GM23248 (cell line): ENCODE results near the gene KIRREL1. TPM values are rescaled to one million over a fixed set of nuclear protein-coding genes. Genes with fewer than 3 reads are reported as not detected.

ENCODE experiments used
- DNase-seq: peaks from one replicate; pipeline ENCODE4 v3.0.0-alpha.2; 2015
- H2AFZ ChIP-seq: fragments of 200-600 bp; sonication (generic); 2 replicates; pipeline ENCODE4 v1.6.1; 2016; ENCODE audit warnings: antibody characterized with exemption
- H3F3A ChIP-seq: fragments of 200-600 bp; sonication (generic); 2 replicates; pipeline ENCODE4 v1.6.1; 2016; ENCODE audit warnings: mild to moderate bottlenecking, antibody characterized with exemption, mixed run types; ENCODE audit not compliant: insufficient read depth
- H3K27ac ChIP-seq: fragments of 200-600 bp; sonication (generic); 2 replicates; pipeline ENCODE4 v1.5.1; 2016; ENCODE audit warnings: mild to moderate bottlenecking
- H3K27me3 ChIP-seq: fragments of 200-600 bp; sonication (generic); replicated peaks from 2 replicates; pipeline ENCODE4 v1.6.1; 2016; ENCODE audit warnings: mild to moderate bottlenecking; ENCODE audit not compliant: insufficient read depth
- H3K36me3 ChIP-seq: fragments of 200-600 bp; sonication (generic); 2 replicates; pipeline ENCODE4 v1.6.1; 2016; ENCODE audit warnings: low read depth, mild to moderate bottlenecking
- H3K4me1 ChIP-seq: fragments of 200-600 bp; sonication (generic); 2 replicates; pipeline ENCODE4 v1.6.1; 2016; ENCODE audit warnings: mild to moderate bottlenecking; ENCODE audit not compliant: insufficient read depth
- H3K4me2 ChIP-seq: fragments of 200-600 bp; sonication (generic); one replicate; pipeline ENCODE4 v1.6.1; 2016; ENCODE audit warnings: mild to moderate bottlenecking; ENCODE audit not compliant: unreplicated experiment
- H3K4me3 ChIP-seq: fragments of 200-600 bp; sonication (generic); 2 replicates; pipeline ENCODE4 v1.5.1; 2016; ENCODE audit warnings: mild to moderate bottlenecking
- H3K79me2 ChIP-seq: fragments of 200-600 bp; sonication (generic); 2 replicates; pipeline ENCODE4 v1.6.1; 2016; ENCODE audit warnings: mild to moderate bottlenecking; ENCODE audit not compliant: insufficient read depth
- H3K9ac ChIP-seq: fragments of 200-600 bp; sonication (generic); 2 replicates; pipeline ENCODE4 v1.6.1; 2016; ENCODE audit warnings: mild to moderate bottlenecking
- H3K9me2 ChIP-seq: fragments of 200-600 bp; sonication (generic); 2 replicates; pipeline ENCODE4 v1.6.1; 2016; ENCODE audit warnings: mixed run types, mild to moderate bottlenecking, moderate library complexity; ENCODE audit not compliant: insufficient read depth
- H3K9me3 ChIP-seq: fragments of 200-600 bp; sonication (generic); one replicate; pipeline ENCODE4 v1.6.1; 2017; ENCODE audit warnings: low read depth
- H4K20me1 ChIP-seq: fragments of 200-600 bp; sonication (generic); 2 replicates; pipeline ENCODE4 v1.6.0; 2016; ENCODE audit not compliant: insufficient read depth
- EZH2 ChIP-seq: fragments of 200-600 bp; sonication (generic); IDR thresholded peaks from 2 replicates; pipeline ENCODE4 v1.6.1; 2018; ENCODE audit warnings: antibody characterized with exemption, mild to moderate bottlenecking; ENCODE audit not compliant: insufficient read depth, poor library complexity, severe bottlenecking
- EZH2phosphoT487 ChIP-seq: fragments of 200-600 bp; sonication (generic); IDR thresholded peaks from 2 replicates; pipeline ENCODE4 v1.6.1; 2018; ENCODE audit warnings: antibody characterized with exemption, moderate library complexity, mild to moderate bottlenecking, low read depth; ENCODE audit not compliant: insufficient read depth
- WGBS, 2 experiments: methylation state at CpG; one replicate each; pipeline ENCODE4 v1.1.6; 2015 to 2017; ENCODE audit warnings: low lambda C conversion rate in 2 of 2, low coverage in 1 of 2; ENCODE audit errors: missing lambda C conversion rate in 2 of 2; 5-methylcytosine and 5-hydroxymethylcytosine counted together
- in situ Hi-C: fragments of 300-500 bp; cut with MboI; formaldehyde crosslinking; loops from 2 replicates; pipeline ENCODE4 v1.15.0; 2020
- polyA plus RNA-seq: library from polyadenylated mRNA; unstranded; fragments of >200 nt; fragmentation: Nextera tagmentation; extraction: Ambion mirVana; gene quantifications from 2 replicates; pipeline ENCODE4 v1.2.1, GENCODE V29; 2016
- total RNA-seq: library from RNA; depleted of rRNA; stranded (reverse); fragments of >200 nt; shearing (Covaris generic); gene quantifications from 2 replicates; pipeline ENCODE4 v1.2.3, GENCODE V29; 2014

The KIRREL1 gene
- total and polyA plus RNA-seq, 2 experiments from 2014 or later = 33.7 to 108 TPM

GRCh38 chr1:157992833-157993146 lies 655 bp upstream of the KIRREL1 start:
- in situ Hi-C loops = no loop called here

DNA sequence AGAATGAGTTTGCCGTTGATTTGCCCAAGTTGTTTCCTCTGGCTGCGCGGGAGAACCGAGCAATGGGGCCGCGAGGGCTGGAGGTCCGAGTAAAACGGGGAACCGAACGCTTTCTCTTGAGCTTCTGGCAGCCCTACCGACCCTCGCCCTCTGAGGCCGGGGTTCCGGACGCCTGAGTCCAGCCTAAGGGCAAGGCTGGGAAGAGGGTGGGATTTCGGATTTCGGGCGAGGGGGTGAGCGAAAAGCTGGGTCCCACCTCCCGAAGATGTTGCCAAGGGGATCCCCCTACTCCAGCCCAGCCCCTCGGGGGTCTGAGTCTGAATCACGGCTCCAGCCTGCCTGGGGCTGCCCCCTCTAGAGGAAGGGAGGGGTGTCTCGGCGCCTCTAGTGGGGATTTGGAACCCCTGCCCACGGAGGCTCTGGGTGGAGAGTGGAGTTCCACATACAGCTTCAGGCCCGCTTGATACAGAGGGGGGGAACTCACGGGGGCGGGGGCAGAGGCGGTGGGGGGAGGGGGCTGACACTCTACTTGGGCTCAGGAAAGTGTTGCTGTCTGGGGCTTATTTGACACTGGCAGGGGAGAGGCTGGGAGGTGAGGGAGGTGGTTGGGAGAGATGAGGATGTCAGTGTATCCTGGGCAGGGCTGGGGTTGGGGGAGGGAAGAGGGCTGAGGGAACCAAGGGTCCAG lies 617 bp downstream of the KIRREL1 start:
- Histone ChIP-seq H3F3A (peaks cover 17% of the 10 kb centered on the region; the same call in 1 of the 2 replicates), H3K9ac (peak overlapping the region; percentile 92), H3K79me2 (peaks cover 61% of the 10 kb centered on the region), H3K27ac (peak overlapping the region; percentile 72), H3K4me2 (peak overlapping the region; percentile 92), H3K27me3 (no peaks in the 10 kb centered on the region), H3K9me2 (no peaks in the 10 kb centered on the region), H4K20me1 (no peaks in the 10 kb centered on the region), H3K36me3 (no peaks in the 10 kb centered on the region), H2AFZ (peak overlapping the region; percentile 81), H3K4me1 (peaks cover 31% of the 10 kb centered on the region), H3K4me3 (peak overlapping the region; percentile 97), H3K9me3 (no peaks in the 10 kb centered on the region)
- DNase-seq = peak; percentile 51
- WGBS, 2 experiments = 0 to 1% methylated on average over 11 to 29 of the region's 29 CpGs
- in situ Hi-C loops = no loop called here
- TF ChIP-seq EZH2 (no peak), EZH2phosphoT487 (no peak)

More at GRCh38 chr1:157992833-157993146, 655 bp upstream of the KIRREL1 start:
- TF ChIP-seq EZH2 (no peak), EZH2phosphoT487 (no peak)
- no peaks in the 10 kb centered on the region for H3K27me3 ChIP-seq
- no peaks in the 10 kb centered on the region for H3K9me2 ChIP-seq
- no peaks in the 10 kb centered on the region for H4K20me1 ChIP-seq
- H3K79me2 ChIP-seq = peaks cover 48% of the 10 kb centered on the region
- H3K4me1 ChIP-seq = peaks cover 31% of the 10 kb centered on the region
- no peak for DNase-seq
- no peaks in the 10 kb centered on the region for H3K9me3 ChIP-seq
- peak overlapping the region; percentile 92 for H3K9ac ChIP-seq
- H3F3A ChIP-seq = peaks cover 17% of the 10 kb centered on the region; the same call in 1 of the 2 replicates
- peak overlapping the region; percentile 71 for H3K4me2 ChIP-seq
- 1 to 6% methylated on average over 7 to 8 of the region's 8 CpGs for WGBS, 2 experiments
- H3K27ac ChIP-seq = peak overlapping the region; percentile 5; the same call in 1 of the 2 replicates
- H3K4me3 ChIP-seq = peak overlapping the region; percentile 97
- H3K36me3 ChIP-seq = no peaks in the 10 kb centered on the region
- H2AFZ ChIP-seq = peak overlapping the region; percentile 81

- H2AFZ ChIP-seq = peak overlapping the region; percentile 13; the same call in 1 of the 2 replicates
- no peak for TF ChIP-seq EZH2
- no peak for TF ChIP-seq EZH2phosphoT487
- in situ Hi-C loops = no loop called here
- H3K9me2 ChIP-seq = no peaks in the 10 kb centered on the region
- H3K27me3 ChIP-seq = no peaks in the 10 kb centered on the region
- H3K4me1 ChIP-seq = peaks cover 35% of the 10 kb centered on the region
- peak overlapping the region; percentile 92 for H3K4me2 ChIP-seq
- no peaks in the 10 kb centered on the region for H3K36me3 ChIP-seq
- peak overlapping the region; percentile 92 for H3K9ac ChIP-seq
- peak; percentile 77 for DNase-seq
- H3K27ac ChIP-seq = peak overlapping the region; percentile 72
- peaks cover 70% of the 10 kb centered on the region for H3K79me2 ChIP-seq
- H4K20me1 ChIP-seq = no peaks in the 10 kb centered on the region
- 2 to 4% methylated on average over 13 of the region's 13 CpGs for WGBS, 2 experiments
- H3F3A ChIP-seq = peaks cover 17% of the 10 kb centered on the region; the same call in 1 of the 2 replicates
- no peaks in the 10 kb centered on the region for H3K9me3 ChIP-seq
- H3K4me3 ChIP-seq = peak overlapping the region; percentile 97
Observed at GRCh38 chr1:157994704-157995582, 1.5 kb downstream of the KIRREL1 start.

DNA sequence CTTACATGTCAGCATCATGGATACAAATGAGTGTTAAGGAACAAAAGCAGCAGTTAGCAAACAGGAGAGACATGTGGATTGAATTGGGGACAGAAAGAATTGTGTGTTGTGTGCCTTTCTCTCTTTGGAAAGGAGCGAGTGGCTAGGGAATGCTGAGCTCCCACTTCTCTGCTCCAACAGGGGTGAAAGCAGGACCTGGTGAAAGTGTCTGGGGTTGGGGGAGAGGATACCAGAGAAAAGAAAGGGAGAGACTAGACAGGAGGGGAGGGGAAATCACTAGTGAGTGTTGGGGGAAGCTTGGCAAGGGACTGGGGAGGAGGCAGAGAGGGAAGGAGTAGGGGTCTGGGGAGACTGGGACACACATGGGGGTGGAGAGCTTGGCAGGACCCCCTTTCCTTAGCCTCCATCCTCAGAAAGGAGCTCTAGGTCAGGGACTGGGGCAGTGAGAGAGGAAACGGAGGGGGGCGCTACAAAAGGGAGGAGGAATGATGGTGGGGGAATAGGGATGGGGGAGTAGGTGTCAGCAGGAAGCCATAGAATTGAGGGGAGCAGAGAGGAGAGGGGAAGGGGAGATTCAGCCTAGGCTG lies 2.2 kb downstream of the KIRREL1 start:
- no peak for TF ChIP-seq EZH2phosphoT487
- no peak for TF ChIP-seq EZH2
- Histone ChIP-seq H3K79me2 (peaks cover 77% of the 10 kb centered on the region), H3K4me1 (peaks cover 35% of the 10 kb centered on the region), H3K27me3 (no peaks in the 10 kb centered on the region), H4K20me1 (0 out of 2 replicates have a peak, but pooled peaks cover 2% of the 10 kb centered on the region), H3K9me2 (no peaks in the 10 kb centered on the region), H2AFZ (no peak overlapping the region), H3K36me3 (no peaks in the 10 kb centered on the region), H3F3A (peaks cover 24% of the 10 kb centered on the region; the same call in 1 of the 2 replicates), H3K27ac (peak overlapping the region; percentile 72), H3K4me3 (peak overlapping the region; percentile 97), H3K9me3 (no peaks in the 10 kb centered on the region), H3K4me2 (peak overlapping the region; percentile 92), H3K9ac (peak overlapping the region; percentile 92)
- WGBS, 2 experiments = 4 to 10% methylated on average over 2 to 3 of the region's 3 CpGs
- DNase-seq = no peak
- in situ Hi-C loops = no loop called here
